Measurements from ENCODE around the gene XPO4. TPM values are rescaled to one million over a fixed set of nuclear protein-coding genes. Genes with fewer than 3 reads are reported as not detected.

XPO4 gene
- total and polyA plus RNA-seq, 2 donors (not counting 1 experiment from before 2014, with no cell fraction given) = 10.5 to 17.2 TPM

DNA sequence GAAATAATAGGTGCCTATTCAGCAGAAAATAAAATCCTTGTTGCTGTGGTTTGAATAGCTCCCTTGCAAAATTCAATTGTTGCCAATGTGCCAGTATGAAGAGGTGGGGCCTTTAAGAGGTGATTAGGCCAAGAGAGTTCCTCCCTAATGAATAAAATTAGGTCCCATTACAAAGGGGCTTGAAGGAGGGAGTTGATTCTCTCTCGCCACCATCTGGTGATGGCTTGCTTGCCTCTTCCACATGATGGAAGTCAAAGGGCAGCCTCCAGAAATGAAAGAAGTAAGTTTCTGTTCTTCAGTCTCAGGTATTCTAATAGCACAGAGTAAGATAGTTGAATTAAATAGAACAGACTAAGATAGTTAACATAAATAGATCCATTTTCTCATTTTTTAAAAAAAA is 125.8 kb downstream of the XPO4 start:
- no peaks in the 10 kb centered on the region for H3K4me1 ChIP-seq (ENCODE audit: control insufficient read depth, extremely low read depth, insufficient read depth, low read length)
- no peak overlapping the region for H3K9ac ChIP-seq (ENCODE audit: insufficient read depth, low read length)
- H2AFZ ChIP-seq (ENCODE audit: low read length) = no peak overlapping the region
- H3K36me3 ChIP-seq (ENCODE audit: control insufficient read depth, insufficient read depth, low read length) = no peaks in the 10 kb centered on the region
- H3K79me2 ChIP-seq (ENCODE audit: control insufficient read depth, insufficient read depth, low read length) = peaks cover 6% of the 10 kb centered on the region
- no peak overlapping the region for H3K4me3 ChIP-seq (replicated peaks in 1 of 4; ENCODE audit: control extremely low read depth in 1 of 4, insufficient read depth in 1 of 4, low read depth in 3 of 4, low read length in 4 of 4)
- no peaks in the 10 kb centered on the region for H4K20me1 ChIP-seq (ENCODE audit: control insufficient read depth, extremely low read depth, insufficient read depth, low read length)
- no peak overlapping the region for H3K4me2 ChIP-seq (ENCODE audit: extremely low read depth, insufficient read depth, low read length)
- TF ChIP-seq, protein P1, sequence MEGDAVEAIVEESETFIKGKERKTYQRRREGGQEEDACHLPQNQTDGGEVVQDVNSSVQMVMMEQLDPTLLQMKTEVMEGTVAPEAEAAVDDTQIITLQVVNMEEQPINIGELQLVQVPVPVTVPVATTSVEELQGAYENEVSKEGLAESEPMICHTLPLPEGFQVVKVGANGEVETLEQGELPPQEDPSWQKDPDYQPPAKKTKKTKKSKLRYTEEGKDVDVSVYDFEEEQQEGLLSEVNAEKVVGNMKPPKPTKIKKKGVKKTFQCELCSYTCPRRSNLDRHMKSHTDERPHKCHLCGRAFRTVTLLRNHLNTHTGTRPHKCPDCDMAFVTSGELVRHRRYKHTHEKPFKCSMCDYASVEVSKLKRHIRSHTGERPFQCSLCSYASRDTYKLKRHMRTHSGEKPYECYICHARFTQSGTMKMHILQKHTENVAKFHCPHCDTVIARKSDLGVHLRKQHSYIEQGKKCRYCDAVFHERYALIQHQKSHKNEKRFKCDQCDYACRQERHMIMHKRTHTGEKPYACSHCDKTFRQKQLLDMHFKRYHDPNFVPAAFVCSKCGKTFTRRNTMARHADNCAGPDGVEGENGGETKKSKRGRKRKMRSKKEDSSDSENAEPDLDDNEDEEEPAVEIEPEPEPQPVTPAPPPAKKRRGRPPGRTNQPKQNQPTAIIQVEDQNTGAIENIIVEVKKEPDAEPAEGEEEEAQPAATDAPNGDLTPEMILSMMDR (conservative IDR thresholded peaks at IDR 0.05 in 1 of 2, IDR thresholded peaks at IDR 0.05 in 1 of 2; ENCODE audit: low read depth in 1 of 2, low read length in 2 of 2) = no peak
- TF ChIP-seq EZH2 (IDR thresholded peaks at IDR 0.05; ENCODE audit: low read length, missing control alignments) = no peak
- H3K9me3 ChIP-seq (ENCODE audit: control insufficient read depth, insufficient read depth, low read depth, low read length) = no peaks in the 10 kb centered on the region
- no peak for DNase-seq (ENCODE audit: low read depth in 2 of 2)
- H3K27ac ChIP-seq (ENCODE audit: insufficient read depth, low read length) = no peak overlapping the region
- no peaks in the 10 kb centered on the region for H3K27me3 ChIP-seq (ENCODE audit: control insufficient read depth, insufficient read depth, low read length)

DNA sequence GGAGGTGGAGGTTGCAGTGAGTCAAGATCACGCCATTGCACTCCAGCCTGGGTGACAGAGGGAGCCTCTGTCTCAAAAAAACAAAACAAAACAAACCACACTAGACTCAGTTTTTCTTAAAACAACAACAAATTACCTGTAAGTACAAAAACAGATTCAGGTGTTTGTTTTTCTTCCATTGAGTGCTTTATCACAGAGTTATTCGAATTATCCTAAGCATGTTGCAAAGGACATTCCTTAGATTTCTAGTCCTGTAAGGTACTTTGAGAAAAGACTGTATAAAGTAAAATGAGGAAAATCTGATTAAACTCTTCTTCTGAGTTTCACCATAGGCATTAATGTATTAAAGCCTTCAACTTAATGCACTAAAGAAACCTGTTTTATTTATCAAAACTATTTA is 126.6 kb downstream of the XPO4 start:
- Histone ChIP-seq H3K4me3 (replicated peaks in 1 of 4; ENCODE audit: control extremely low read depth in 1 of 4, insufficient read depth in 1 of 4, low read depth in 3 of 4, low read length in 4 of 4) (no peak overlapping the region), H3K4me1 (ENCODE audit: control insufficient read depth, extremely low read depth, insufficient read depth, low read length) (no peaks in the 10 kb centered on the region), H3K9ac (ENCODE audit: insufficient read depth, low read length) (no peak overlapping the region), H3K9me3 (ENCODE audit: control insufficient read depth, insufficient read depth, low read depth, low read length) (no peaks in the 10 kb centered on the region), H3K27me3 (ENCODE audit: control insufficient read depth, insufficient read depth, low read length) (no peaks in the 10 kb centered on the region), H3K27ac (ENCODE audit: insufficient read depth, low read length) (no peak overlapping the region), H2AFZ (ENCODE audit: low read length) (no peak overlapping the region), H4K20me1 (ENCODE audit: control insufficient read depth, extremely low read depth, insufficient read depth, low read length) (no peaks in the 10 kb centered on the region), H3K4me2 (ENCODE audit: extremely low read depth, insufficient read depth, low read length) (no peak overlapping the region), H3K79me2 (ENCODE audit: control insufficient read depth, insufficient read depth, low read length) (peaks cover 6% of the 10 kb centered on the region), H3K36me3 (ENCODE audit: control insufficient read depth, insufficient read depth, low read length) (no peaks in the 10 kb centered on the region)
- DNase-seq (ENCODE audit: low read depth in 2 of 2) = no peak
- TF ChIP-seq, protein P1 (conservative IDR thresholded peaks at IDR 0.05 in 1 of 2, IDR thresholded peaks at IDR 0.05 in 1 of 2; ENCODE audit: low read depth in 1 of 2, low read length in 2 of 2) = no peak
- TF ChIP-seq EZH2 (IDR thresholded peaks at IDR 0.05; ENCODE audit: low read length, missing control alignments) = no peak

DNA sequence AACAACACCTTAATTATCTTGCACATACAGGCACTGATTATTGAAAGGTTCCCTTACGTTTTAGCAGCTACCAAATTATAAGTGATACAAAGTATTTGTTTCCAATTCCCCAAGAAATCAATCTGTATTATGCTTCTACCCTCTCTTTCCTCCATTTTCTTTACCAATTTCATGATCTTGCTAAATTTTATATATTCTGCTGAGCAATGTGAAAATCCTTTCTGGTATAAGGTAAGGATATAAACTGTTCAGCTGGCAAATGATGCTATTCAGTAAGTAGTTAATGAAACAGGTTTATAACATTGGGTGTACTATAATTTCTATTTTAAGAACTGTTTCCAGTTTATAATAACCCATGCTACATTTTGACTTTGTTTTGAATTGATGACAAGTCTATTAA is 127.8 kb downstream of the XPO4 start:
- H3K4me1 ChIP-seq (ENCODE audit: control insufficient read depth, extremely low read depth, insufficient read depth, low read length) = no peaks in the 10 kb centered on the region
- H3K79me2 ChIP-seq (ENCODE audit: control insufficient read depth, insufficient read depth, low read length) = peaks cover 6% of the 10 kb centered on the region
- TF ChIP-seq, protein P1 (conservative IDR thresholded peaks at IDR 0.05 in 1 of 2, IDR thresholded peaks at IDR 0.05 in 1 of 2; ENCODE audit: low read depth in 1 of 2, low read length in 2 of 2) = no peak
- H3K27me3 ChIP-seq (ENCODE audit: control insufficient read depth, insufficient read depth, low read length) = no peaks in the 10 kb centered on the region
- H3K36me3 ChIP-seq (ENCODE audit: control insufficient read depth, insufficient read depth, low read length) = no peaks in the 10 kb centered on the region
- no peak for DNase-seq (ENCODE audit: low read depth in 2 of 2)
- H4K20me1 ChIP-seq (ENCODE audit: control insufficient read depth, extremely low read depth, insufficient read depth, low read length) = no peaks in the 10 kb centered on the region
- H3K4me3 ChIP-seq (replicated peaks in 1 of 4; ENCODE audit: control extremely low read depth in 1 of 4, insufficient read depth in 1 of 4, low read depth in 3 of 4, low read length in 4 of 4) = no peak overlapping the region
- H3K4me2 ChIP-seq (ENCODE audit: extremely low read depth, insufficient read depth, low read length) = no peak overlapping the region
- no peak overlapping the region for H3K27ac ChIP-seq (ENCODE audit: insufficient read depth, low read length)
- no peak overlapping the region for H2AFZ ChIP-seq (ENCODE audit: low read length)
- H3K9ac ChIP-seq (ENCODE audit: insufficient read depth, low read length) = no peak overlapping the region
- H3K9me3 ChIP-seq (ENCODE audit: control insufficient read depth, insufficient read depth, low read depth, low read length) = no peaks in the 10 kb centered on the region
